ENCODE measurements around the gene PIGS.

- TF ChIP-seq CTCF (IDR thresholded peaks at IDR 0.05; ENCODE audit: insufficient read depth, low read length) (no peak), SPI1 (IDR thresholded peaks at IDR 0.05; ENCODE audit: borderline replicate concordance, low read depth) (no peak), GABPA (IDR thresholded peaks at IDR 0.05; ENCODE audit: low read depth) (no peak), POLR2AphosphoS5 (IDR thresholded peaks at IDR 0.05; ENCODE audit: low read depth) (no peak), REST (IDR thresholded peaks at IDR 0.05; ENCODE audit: insufficient replicate concordance, low read depth) (no peak)
These were observed 56.7 kb downstream of the PIGS start for GRCh38 chr17:28514561-28515002.
